Measurements from ENCODE around the gene VEGFB.

The VEGFB gene

GRCh38 chr11:64223001-64223651 is 11.3 kb upstream of the VEGFB start:
- DNase-seq, result no peak
- no peak for TF ChIP-seq CTCF (IDR thresholded peaks at IDR 0.05; ENCODE audit: low read depth, low read length, missing control alignments)
- peaks cover 8% of the 10 kb centered on the region for H3K36me3 ChIP-seq (replicated peaks)
- H3K27me3 ChIP-seq (replicated peaks), result no peaks in the 10 kb centered on the region
- in situ Hi-C loops (cut with HindIII; ENCODE audit: low pct_ligation_motif_present, low sequenced_read_pairs), result no loop called here
- H3K27ac ChIP-seq, result no peak overlapping the region
- no peak overlapping the region for H3K4me3 ChIP-seq (ENCODE audit: low read depth, low read length)

GRCh38 chr11:64224151-64224890 is 10.1 kb upstream of the VEGFB start:
- Histone ChIP-seq H3K4me3 (ENCODE audit: low read depth, low read length) (no peak overlapping the region), H3K27me3 (replicated peaks) (no peaks in the 10 kb centered on the region), H3K36me3 (replicated peaks) (peaks cover 8% of the 10 kb centered on the region), H3K27ac (no peak overlapping the region)
- in situ Hi-C loops (cut with HindIII; ENCODE audit: low pct_ligation_motif_present, low sequenced_read_pairs), result no loop called here
- no peak for TF ChIP-seq CTCF (IDR thresholded peaks at IDR 0.05; ENCODE audit: low read depth, low read length, missing control alignments)
- no peak for DNase-seq

GRCh38 chr11:64224891-64225607 is 9.3 kb upstream of the VEGFB start:
- Histone ChIP-seq H3K4me3 (ENCODE audit: low read depth, low read length) (peak overlapping the region; percentile 81), H3K27me3 (replicated peaks) (no peaks in the 10 kb centered on the region), H3K27ac (no peak overlapping the region), H3K36me3 (replicated peaks) (peaks cover 8% of the 10 kb centered on the region)
- no peak for DNase-seq
- TF ChIP-seq CTCF (IDR thresholded peaks at IDR 0.05; ENCODE audit: low read depth, low read length, missing control alignments), result no peak
- in situ Hi-C loops (cut with HindIII; ENCODE audit: low pct_ligation_motif_present, low sequenced_read_pairs), result no loop called here

- Histone ChIP-seq H3K4me3 (ENCODE audit: low read depth, low read length) (peak within 1 kb of the TSS; percentile 81), H3K27me3 (replicated peaks) (no peaks in the 10 kb centered on the region), H3K36me3 (replicated peaks) (peaks cover 6% of the 10 kb centered on the region), H3K27ac (peak within 1 kb of the TSS; percentile 21)
- in situ Hi-C loops (cut with HindIII; ENCODE audit: low pct_ligation_motif_present, low sequenced_read_pairs), result no loop called here
- DNase-seq, result peak; percentile 60
- TF ChIP-seq CTCF (IDR thresholded peaks at IDR 0.05; ENCODE audit: low read depth, low read length, missing control alignments), result peak; percentile 55
Observed at GRCh38 chr11:64225608-64226506, 8.5 kb upstream of the VEGFB start, which contains the start of the genes NUDT22 and TRPT1. NUDT22 (plus strand) TSS chr11:64226274; CDS start chr11:64226653, 379 bp downstream. TRPT1 (minus strand) TSS chr11:64226186; CDS start chr11:64225860, 326 bp downstream.

- no peak for TF ChIP-seq CTCF (IDR thresholded peaks at IDR 0.05; ENCODE audit: low read depth, low read length, missing control alignments)
- Histone ChIP-seq H3K36me3 (replicated peaks) (no peaks in the 10 kb centered on the region), H3K27me3 (replicated peaks) (no peaks in the 10 kb centered on the region), H3K4me3 (ENCODE audit: low read depth, low read length) (peak overlapping the region; percentile 81), H3K27ac (peak overlapping the region; percentile 21)
- in situ Hi-C loops (cut with HindIII; ENCODE audit: low pct_ligation_motif_present, low sequenced_read_pairs), result no loop called here
- no peak for DNase-seq
Observed at GRCh38 chr11:64226507-64227051, 7.8 kb upstream of the VEGFB start.

All from brain microvascular endothelial cell (primary cell).